Hypothalamus (tissue), 51 donors: ENCODE results near the gene MRPS27.

Source experiments
- DNase-seq, 51 donors: peaks; one replicate each; lab custom pipeline; 2025; lab: John Stamatoyannopoulos, UW

MRPS27 gene

GRCh38 chr5:72319976-72320752 lies at the start of gene MRPS27, which contains the start of gene PTCD2:
Gene MRPS27, minus strand, starts transcription at chr5:72320240. Its CDS starts 19 bp downstream, at chr5:72320221.
Gene PTCD2, plus strand, starts transcription at chr5:72320373. Its CDS starts 10 bp downstream, at chr5:72320383.
- peak; percentile 47 to 97 (median 91) for DNase-seq

DNA sequence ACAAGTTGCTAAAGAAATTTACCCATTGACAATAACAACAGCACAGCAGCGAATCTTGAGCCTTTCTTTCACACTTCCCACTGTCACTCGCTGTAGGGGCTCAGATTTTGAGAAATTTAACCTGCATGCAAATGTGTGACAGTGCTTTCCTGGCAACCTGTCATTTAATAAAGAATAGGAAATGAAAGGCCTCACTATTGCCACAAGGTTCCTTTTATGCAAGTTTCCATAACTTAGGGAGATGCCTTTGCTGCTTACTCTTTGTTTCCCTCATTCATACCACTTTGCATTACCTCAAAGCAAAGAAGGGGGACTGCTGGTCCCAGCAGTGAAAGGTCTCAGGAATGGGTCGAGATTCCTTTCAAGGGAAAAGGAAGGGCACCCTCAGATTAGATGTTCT lies 49.7 kb upstream of the MRPS27 start:
- DNase-seq, result no peak

DNA sequence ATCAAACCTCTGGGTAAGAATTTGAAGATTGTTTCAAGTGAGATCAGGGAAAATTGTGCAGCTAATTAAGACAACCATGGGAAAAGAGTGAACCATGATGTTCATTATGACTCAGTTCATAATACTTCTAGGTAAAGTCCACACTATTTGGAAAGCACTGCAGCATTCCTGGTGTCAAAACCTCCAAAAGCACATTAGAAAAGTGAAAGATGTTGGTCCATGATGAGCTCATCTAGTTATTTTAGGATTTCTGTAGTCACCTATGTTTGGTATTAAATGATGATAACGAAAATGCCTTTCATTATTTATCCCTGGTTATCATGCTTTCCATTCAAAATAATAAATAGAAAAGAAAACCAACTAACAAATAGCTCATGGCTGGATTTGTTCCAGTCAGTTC lies 49.3 kb upstream of the MRPS27 start:
- no peak for DNase-seq

GRCh38 chr5:72368271-72368670 lies 48.2 kb upstream of the MRPS27 start:
- no peak for DNase-seq

GRCh38 chr5:72366324-72366976 lies 46.4 kb upstream of the MRPS27 start:
- peak in 25 of 51 donors; percentile 1 to 66 (median 31) for DNase-seq

- DNase-seq, result no peak
These were observed 44.9 kb upstream of the MRPS27 start for GRCh38 chr5:72364951-72365350.

GRCh38 chr5:72364171-72364570 lies 44.1 kb upstream of the MRPS27 start:
- no peak for DNase-seq

- DNase-seq, result no peak
These were observed 43.2 kb upstream of the MRPS27 start for GRCh38 chr5:72363166-72363802.

DNA sequence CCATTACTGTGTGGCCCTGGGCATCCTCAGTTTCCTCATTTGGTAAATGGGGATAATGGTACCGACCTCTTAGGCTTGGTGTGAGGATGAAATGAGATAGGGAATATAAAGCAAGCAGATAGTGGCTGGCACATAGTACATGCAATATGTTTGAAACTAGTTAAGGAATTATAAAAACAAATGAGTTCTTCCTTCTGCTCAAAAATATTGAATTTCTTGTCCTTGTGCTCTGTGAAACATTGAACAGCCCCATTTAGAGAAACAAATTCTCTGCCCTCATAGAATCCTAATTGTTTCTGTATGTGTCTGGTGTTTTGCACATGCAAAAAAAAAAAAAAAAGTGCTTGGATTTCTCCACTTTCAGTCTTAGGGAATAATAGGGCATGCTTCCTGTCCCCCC lies 39.8 kb upstream of the MRPS27 start:
- DNase-seq, result no peak

- DNase-seq, result no peak
These were observed 38.9 kb upstream of the MRPS27 start for GRCh38 chr5:72358925-72359324.

GRCh38 chr5:72356361-72356760 lies 36.3 kb upstream of the MRPS27 start:
- DNase-seq, result no peak

DNA sequence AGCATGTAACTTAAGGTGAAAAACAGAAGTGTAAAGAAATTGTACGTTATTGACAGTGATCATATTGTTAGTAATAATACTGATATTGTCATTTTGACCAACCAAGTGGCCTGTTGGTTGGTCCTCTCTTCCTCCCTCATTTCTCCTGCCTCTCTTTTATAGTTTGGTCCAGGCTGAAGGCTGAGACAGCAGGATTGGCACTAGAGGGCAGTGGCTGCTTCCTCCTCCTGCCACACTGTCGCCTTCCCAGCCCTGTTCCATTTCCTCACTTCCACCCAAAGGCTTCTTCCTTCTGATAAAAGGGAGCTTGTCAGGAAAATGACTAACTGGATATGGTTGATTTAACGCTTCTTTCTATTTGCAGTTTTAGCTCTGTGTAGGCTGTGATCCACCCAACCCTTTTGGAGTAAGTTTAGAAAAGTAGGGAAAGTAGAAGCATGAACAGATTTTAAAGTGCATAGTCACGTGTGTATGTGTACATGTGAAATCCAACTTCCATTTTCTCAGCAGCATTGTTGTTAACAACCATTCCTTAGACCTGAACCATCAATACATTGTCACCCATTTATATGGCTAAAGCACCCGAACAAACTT lies 35.8 kb upstream of the MRPS27 start:
- DNase-seq, result peak in 33 of 51 donors; percentile 0 to 56 (median 15)

DNA sequence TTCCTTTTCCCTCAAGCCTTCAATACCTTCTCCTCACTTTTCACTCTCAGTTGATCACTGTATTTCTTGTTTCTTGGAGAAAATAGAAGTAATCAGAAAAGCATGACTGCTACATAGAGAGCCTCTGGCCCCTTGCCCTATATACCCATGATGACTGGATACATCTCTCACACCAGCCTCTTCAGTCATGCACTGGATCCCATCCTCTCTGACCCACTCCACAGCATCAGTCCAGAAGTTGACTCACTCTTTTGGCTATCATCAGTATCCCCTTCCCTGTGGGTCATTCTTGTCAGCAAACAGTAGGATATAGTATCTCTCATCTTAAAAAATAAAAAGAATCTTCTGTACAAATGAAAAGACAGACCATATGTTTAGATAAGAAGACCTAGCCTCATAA lies 33.0 kb upstream of the MRPS27 start:
- DNase-seq, result no peak

DNA sequence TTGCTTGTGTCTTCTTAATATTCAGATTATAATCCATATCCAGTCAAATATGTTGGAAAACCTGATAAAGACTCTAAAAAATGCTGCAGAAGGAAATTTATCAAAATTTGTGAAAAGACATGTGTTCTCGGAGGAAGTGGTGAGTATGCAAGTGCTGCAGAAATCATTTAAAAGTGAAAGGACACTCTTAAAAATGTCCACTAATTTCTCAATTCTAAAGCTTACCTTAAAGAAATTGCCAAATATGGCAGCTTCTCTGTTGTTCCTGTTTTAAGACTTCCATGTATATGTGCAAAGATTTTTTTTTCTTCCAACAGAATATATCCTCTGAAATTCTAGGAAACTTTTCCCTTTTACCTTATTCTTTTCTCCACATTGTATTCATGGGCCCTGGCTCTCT lies 32.6 kb upstream of the MRPS27 start:
- no peak for DNase-seq

DNA sequence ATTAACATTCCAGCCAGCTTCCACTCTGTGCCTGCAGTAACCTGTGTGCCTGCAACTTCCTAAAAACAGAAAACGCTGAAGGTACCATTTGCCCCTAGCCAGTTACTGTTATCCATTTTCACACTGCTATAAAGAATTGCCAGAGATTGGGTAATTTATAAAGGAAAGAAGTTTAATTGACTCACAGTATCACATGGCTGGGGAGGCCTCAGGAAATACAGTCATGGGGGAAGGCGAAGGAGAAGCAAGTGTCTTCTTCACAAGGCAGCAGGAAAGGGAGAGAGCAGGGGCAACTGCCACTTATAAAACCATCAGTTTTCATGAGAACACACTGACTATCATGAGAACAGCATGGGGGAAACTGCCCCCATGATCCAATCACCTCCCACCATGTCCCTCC lies 31.3 kb upstream of the MRPS27 start:
- no peak for DNase-seq

DNA sequence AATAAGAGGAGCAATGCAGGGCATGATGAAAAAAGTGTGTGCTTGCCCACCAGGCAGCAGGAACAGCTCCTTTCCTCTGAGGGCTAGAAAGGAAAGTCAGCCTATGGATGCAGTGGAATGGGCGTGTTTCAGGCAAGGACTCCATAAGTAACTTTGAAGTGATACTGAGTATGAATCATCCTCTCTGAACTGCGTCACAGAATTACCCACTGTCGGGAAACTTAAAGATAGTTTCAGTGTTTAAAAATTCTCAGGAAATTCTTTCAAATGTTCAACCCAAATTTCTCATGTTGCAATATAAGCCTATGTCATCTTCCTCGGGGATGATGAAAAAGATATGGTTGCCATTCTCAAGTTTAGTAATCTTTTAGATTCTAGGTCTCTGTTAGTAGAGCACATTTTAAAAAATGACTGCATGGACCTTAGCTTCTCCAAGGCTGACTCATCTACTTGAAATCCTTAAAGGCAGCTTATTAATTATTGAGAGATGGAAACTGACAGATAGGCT lies 27.8 kb upstream of the MRPS27 start:
- DNase-seq, result no peak

DNA sequence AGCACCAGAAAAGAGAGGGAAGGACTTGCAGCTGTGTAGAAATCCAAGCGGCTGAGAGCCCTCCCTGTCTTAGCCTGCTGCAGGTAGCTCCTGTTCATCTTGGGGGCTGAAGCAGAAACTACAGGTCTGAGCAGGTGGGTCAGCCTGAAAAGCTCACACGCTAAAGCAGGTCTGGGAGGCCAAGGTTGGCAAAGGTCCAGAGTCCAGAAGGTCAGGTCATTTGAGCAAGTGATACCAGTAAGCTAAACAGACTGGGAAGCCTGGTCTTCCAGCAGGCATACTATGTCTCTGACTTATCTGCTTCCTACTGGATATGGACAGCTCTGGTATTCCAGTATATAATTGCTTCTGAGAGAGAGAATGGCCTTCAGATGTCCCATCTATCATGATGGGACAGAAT lies 26.4 kb upstream of the MRPS27 start:
- no peak for DNase-seq

GRCh38 chr5:72338689-72339209 lies 18.7 kb upstream of the MRPS27 start:
- DNase-seq, result no peak

- no peak for DNase-seq
These were observed 17.1 kb upstream of the MRPS27 start for GRCh38 chr5:72337159-72337558.

DNA sequence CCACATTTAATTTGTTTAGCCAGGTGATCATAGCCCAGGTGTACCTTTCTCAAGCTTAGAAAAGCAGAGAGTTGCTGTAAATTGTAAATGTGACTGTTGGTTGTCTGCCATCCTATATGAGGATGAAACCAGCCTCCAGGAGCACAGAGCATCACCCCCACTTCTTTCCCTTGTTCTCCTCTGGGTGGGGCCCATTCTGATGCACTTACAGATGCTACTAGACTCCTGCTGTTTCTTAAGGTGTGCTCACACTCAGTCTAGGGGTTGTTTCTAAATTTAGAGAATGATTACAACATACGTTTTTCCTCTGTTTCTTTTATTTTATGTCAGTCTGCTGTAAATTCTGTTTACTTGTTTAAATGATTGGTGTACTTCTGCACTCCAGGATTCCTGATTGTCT lies 10.7 kb upstream of the MRPS27 start:
- DNase-seq, result no peak

- DNase-seq, result peak in 45 of 51 donors; percentile 1 to 86 (median 52)
These were observed 8.1 kb upstream of the MRPS27 start for GRCh38 chr5:72328172-72328571.
